Activated T-cell treated with anti-CD3 and anti-CD28 coated beads for 4 hours (primary cell): Measurements from ENCODE around the gene CFAP46.
A peak's percentile ranks its signal among the peaks of the same experiment; 100 is the strongest.
"Not testable (repeated sequence)": the region's sequence is repeated elsewhere in the genome, so short reads cannot be mapped to it uniquely, and the experiment has no call there.

ENCODE experiments used
- DNase-seq: peaks from one replicate; pipeline ENCODE4 v3.0.0-alpha.2; 2020

Gene CFAP46

GRCh38 chr10:132840698-132841614 is 101.4 kb downstream of the CFAP46 start:
- DNase-seq, result no peak

- no peak for DNase-seq
Measured at GRCh38 chr10:132839061-132839460, 103.3 kb downstream of the CFAP46 start.

DNA sequence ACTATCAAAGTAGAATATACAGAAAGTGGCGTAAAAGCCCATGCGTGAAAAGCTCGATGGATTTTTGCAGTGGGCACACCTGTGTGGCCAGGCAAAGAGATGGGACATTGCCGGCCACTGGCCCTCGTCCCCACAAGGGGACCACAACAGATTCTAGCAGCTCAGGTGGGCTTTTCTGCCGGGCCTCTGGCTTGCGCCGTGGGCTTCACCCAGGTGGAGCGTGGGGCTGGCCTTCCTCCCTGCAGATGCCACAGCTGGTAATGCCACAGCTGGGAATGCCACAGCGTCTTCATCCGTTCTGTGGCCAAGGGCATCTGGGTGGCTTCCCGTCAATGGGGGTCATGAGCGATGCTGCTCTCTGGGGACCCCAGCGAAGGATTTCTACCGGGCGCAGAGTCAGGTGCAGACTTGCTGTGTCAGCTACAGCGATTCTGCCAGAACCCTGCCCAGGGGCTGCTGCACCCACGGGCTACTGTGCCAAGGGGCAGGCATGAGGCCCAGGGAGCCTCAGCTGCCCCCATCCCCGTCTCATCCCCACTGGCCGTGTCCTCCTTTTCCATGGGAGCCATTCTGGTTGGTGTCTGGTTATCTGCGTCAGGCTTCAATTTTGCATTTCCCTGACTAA is 103.9 kb downstream of the CFAP46 start:
- DNase-seq, result no peak

GRCh38 chr10:132837905-132838304 is 104.5 kb downstream of the CFAP46 start:
- no peak for DNase-seq

- DNase-seq, result peak; percentile 22
Measured at GRCh38 chr10:132836832-132837540, 105.4 kb downstream of the CFAP46 start.

- no peak for DNase-seq
Measured at GRCh38 chr10:132836248-132836831, 106.0 kb downstream of the CFAP46 start.

DNA sequence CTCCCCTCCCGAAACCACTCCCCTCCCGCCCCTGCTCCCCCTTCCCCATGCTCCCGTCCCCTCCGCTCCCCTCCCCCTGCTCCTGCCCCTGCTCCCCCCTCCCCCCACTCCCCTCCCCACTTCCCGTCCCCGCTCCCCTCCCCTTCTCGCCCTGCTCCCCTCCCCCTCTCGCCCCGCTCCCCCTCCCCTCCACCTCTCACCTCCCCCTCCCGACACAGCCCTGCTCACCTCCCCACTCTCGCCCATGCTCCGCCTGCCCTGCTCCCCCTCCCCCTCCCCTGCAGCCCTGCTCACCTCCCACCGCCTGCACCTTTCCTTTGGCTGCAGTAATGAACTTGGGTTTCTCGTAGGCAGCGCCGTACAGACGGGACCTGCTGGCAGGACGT is 106.5 kb downstream of the CFAP46 start:
- no peak for DNase-seq

DNA sequence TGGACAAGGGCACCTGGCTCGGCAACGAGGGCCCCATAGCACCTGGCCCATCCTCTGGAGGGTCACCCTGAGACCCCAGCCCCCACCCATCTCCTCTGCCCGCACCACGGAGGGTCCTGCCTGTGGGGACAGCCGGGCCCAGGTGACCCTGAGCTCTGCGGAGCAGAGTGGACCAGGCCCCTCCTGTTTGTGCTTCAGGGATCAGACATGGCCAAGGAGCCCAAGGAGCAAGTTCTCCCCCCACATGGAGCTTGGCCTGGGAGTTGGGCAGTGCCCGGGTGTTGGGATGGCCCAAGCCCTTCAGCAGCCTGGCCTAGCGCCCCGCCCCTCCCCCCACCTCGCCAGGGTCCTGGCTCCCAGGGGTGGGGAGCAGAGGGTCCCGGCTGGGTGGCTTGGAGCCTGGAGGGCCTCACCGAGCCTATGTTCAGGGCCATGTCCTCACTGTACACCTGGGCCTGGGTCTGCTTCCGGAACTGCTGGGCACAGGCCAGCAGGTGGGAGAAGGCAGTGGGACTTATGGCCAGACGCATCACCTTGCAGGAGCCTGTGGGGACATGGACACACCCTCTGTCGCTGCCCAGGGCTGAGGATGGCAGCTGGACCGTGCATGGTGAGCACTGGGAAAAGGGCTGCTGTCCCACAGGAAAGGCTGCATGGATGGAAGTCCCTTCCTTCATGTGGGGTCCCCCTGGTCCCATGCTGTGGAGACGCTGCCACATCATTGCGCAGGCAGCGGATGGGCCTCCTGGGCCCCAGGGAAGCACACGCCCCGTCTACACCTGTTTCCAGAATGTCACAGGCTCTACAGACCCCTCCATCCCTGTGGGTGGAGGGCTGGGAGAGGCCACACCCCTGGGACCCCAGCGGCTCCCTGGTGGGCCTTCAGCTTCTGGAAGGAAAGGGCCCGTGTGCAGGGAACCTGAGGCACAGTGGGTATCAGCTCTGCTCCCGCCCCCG is 107.2 kb downstream of the CFAP46 start:
- DNase-seq, result no peak

DNA sequence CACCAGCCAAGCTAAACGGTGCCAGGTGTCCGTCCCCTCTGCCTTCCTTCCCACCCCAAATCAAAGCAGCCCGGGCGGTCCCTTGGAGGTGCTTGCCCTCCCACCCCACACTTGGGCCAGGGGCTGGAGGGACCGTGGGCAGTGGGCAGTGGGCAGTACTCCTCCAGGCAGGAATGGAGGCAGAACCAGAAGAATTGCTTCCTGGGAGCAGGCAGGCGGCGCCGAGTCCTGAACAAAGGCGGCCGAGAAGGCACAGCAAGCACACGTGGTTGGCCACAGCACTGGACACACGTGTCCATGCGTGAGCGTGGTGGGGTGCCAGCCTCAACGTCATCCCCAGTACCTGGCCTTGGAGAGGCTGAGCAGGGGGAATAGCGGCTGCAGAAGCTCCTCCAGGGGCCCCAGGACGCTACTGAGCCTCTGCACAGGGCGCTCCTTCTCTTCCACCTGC is 108.0 kb downstream of the CFAP46 start:
- DNase-seq, result no peak

DNA sequence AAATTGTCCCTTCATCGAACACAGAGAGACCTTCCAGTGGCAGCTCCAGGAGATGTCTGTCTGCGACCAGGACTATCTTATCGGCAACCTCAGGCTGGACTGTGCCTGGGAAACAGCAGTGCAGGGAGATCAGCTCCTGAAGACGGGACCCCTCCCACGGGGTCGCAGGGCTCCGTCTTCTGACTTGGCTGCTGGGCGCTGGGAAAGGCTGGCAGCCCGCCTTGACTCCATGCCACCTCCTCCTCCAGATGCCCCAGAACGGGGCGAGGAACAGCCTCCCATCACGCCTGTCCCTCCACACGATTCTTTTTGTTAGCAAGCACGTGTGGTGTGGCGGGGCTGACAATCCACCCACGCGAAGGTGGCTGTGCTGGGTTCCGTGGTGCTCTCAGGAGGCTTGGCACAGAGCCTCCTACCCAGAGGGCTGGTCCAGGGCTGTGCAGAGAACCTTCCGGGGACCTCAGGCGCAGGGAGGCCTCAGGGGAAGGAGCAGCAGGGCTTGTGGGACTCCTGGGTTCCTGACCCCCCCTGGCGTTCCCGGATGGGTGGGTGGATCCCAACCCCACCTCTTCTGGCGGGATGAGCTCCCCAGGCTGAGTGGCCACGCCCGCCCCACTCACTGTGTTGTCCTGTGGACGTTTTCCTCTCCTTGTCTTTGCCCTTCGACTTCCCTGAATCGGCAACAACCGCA is 108.8 kb downstream of the CFAP46 start:
- no peak for DNase-seq

DNA sequence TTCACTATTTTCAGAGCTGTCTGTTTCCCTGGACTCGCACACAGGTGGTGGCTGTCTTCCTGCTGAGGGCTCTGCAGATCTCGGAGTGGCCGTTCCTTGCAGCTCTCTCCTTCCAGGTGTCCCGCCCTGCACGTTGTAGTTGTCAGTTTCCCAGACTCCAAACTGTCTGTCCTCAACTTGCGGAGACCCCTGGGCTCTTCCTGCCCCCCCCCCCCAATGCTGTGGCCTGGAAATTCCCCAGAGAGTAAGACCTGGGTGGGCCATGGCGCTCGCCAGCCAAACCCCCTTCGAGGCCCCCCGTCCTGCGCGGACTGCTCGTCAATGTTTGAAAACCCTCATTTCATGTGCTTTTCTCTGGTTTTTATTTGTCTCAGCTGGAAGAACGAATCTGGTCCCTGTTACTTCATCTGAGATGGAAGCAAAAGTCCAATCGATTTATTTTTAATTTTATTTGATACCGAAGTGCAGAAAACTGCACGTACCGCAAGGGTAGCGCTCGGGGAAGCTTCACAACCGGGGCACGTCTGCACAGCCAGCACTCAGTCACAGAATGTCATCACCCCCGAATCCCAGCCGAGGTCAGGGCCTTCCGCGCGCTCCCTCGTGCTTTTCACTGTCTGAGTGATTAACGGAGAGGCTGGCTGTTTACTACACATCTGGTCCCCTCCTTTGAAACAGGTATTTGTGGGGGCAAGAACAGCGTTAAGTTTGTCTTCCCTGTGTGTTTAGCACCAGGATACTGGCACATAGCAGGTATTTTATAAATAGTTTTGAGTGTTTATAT is 110.0 kb downstream of the CFAP46 start:
- DNase-seq, result no peak

- DNase-seq, result no peak
Measured at GRCh38 chr10:132829403-132829802, 113.0 kb downstream of the CFAP46 start.

- DNase-seq, result no peak
Measured at GRCh38 chr10:132828681-132829080, 113.7 kb downstream of the CFAP46 start.

DNA sequence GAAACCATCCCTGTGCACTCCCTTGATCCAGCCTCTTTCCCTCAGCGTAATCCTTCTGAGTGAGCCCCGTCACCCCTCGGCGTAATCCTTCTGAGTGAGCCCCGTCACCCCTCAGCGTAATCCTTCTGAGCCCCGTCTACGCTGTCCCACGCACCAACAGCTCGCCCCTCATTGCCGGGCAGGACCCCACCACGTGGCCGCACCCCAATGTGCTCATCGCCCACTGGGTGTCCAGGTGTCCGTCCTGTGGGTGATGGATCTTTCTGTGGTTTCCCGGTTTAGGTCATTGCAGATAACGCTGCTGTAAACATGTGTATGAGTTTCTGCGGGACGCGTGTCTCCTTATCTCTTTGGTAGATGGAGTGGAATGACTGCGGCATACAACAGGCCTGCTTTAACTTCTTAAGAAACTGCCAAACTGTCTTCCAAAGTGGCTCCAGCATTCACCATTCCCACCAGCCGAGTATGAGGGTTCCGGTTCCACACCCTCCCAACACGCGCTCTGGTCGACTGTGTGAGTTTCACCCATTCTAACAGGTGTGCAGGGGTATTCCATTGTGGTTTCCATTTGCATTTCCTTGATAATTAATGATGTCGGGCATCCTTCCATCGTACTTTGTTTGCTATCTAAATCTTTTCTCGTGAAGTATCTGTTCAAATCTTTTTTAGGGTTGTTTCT is 114.4 kb downstream of the CFAP46 start:
- no peak for DNase-seq

- no peak for DNase-seq
Measured at GRCh38 chr10:132827423-132827789, 115.0 kb downstream of the CFAP46 start.

DNA sequence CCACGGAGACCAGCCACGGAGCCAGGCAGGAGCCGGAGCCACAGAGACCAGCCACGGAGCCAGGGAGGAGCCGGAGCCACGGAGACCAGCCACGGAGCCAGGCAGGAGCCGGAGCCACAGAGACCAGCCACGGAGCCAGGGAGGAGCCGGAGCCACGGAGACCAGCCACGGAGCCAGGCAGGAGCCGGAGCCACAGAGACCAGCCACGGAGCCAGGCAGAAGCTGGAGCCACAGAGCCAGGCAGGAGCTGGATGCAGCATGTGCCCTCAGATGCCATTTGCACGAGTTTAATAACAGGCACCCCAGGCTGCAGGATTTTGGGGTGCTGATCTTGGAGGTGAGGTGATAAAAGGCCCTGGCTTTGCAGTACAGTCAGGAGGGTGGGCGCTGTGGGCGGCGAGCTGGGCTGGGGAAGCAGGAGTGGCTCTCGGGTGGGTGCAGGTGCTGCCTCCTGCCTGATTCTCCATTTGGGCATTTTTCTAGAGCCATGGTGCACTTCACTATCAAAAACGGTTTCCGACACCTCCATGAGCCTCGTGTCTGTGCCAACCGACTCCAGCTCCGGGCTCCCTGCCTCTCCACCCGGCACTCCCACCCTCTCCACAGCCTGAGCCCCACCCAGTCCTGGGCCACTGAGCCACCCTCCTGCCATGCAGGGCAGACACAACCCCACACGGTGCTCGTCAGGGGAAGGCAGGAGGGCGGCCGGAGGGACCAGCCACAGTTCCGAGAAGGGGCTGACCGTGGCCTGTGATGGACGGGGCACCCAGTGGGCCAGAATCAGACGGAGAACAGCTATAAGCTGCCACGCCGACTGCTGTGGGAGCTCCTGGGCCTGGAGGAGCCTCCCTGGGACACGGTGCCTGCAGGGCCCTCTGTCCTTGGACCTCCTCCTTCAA is 115.6 kb downstream of the CFAP46 start:
- no peak for DNase-seq

DNA sequence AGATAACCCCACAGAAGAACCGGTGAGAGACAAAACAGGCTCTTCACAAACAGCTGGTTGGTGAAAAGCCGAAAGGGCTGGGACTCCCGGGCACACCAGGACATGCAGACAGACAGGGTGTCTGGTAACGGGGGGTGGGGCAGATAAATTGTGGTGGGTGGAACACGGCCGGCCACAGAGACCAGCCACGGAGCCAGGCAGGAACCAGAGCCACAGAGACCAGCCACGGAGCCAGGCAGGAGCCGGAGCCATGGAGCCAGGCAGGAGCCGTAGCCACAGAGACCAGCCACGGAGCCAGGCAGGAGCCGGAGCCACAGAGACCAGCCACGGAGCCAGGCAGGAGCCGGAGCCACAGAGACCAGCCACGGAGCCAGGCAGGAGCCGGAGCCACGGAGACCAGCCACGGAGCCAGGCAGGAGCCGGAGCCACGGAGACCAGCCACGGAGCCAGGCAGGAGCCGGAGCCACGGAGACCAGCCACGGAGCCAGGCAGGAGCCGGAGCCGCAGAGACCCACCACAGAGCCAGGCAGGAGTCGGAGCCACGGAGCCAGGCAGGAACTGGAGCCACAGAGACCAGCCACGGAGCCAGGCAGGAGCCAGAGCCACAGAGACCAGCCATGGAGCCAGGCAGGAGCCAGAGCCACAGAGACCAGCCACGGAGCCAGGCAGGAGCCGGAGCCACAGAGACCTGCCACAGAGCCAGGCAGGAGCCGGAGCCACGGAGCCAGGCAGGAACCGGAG is 116.4 kb downstream of the CFAP46 start:
- DNase-seq, result not testable (repeated sequence)

DNA sequence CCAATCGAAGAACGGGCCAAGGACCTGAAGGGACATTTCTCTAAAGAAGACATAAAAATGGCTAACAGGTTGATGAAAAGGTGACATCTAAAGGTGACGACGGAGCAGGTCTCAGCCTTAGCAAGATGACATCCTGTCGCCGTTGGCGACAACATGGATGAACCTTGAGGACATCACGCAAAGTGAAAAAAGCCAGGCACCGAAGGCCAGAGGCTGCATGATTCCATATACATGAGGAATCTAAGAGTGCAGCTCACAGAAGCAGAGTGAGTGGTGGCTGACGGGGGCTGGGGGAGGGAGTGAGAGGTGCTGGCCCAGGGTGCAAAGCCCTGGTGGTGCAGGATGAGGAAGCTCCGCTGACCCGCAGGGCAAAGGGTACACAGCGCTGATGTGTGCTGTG is 122.3 kb downstream of the CFAP46 start:
- no peak for DNase-seq
